ENCODE data around the gene RENBP.

GRCh38 chrX:153929576-153929975 lies 14.9 kb downstream of the RENBP start:
- TF ChIP-seq CTCF (IDR thresholded peaks at IDR 0.05; ENCODE audit: low read length) (no peak), EZH2 (optimal IDR thresholded peaks at IDR 0.05; ENCODE audit: low read depth, low read length) (no peak), EZH2phosphoT487 (IDR thresholded peaks at IDR 0.05; ENCODE audit: low read length) (no peak)

All from MM.1S (cell line).